ENCODE measurements around the gene C16orf95. TPM values are rescaled to one million over a fixed set of nuclear protein-coding genes. Genes with fewer than 3 reads are reported as not detected.

The C16orf95 gene
- polyA plus RNA-seq, 1 experiment, result 7.8 TPM

DNA sequence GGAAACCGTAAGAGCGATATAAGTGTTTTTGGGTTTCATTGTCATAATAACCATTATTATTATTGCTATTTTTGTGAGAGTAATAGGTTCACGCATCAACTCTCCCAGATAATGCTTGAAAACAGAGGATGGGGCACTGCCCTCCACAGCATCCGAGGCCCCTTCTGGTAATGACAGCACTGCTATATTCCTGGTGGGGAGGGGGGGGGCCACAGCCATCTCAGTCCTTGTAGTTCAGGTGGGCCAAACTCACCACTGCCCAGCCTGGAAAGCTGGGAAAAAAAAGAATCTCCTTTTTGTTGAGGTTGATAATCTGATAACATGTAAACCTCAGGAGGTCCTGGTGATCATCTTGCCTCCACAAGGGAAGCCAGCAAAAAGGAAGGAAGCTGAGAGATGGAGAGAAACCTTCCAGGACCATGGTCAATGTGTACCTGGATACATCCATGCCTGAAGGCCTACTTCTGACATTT, 706 bp downstream of the C16orf95 start:
- Histone ChIP-seq H3K4me3 (ENCODE audit: low read depth, low read length) (peak overlapping the region; percentile 95), H3K36me3 (ENCODE audit: control insufficient read depth, insufficient read depth, low read length) (no peaks in the 10 kb centered on the region; the same call in 1 of the 2 replicates), H3K27me3 (ENCODE audit: control insufficient read depth, insufficient read depth, low read length) (no peaks in the 10 kb centered on the region)
- TF ChIP-seq, protein P1, sequence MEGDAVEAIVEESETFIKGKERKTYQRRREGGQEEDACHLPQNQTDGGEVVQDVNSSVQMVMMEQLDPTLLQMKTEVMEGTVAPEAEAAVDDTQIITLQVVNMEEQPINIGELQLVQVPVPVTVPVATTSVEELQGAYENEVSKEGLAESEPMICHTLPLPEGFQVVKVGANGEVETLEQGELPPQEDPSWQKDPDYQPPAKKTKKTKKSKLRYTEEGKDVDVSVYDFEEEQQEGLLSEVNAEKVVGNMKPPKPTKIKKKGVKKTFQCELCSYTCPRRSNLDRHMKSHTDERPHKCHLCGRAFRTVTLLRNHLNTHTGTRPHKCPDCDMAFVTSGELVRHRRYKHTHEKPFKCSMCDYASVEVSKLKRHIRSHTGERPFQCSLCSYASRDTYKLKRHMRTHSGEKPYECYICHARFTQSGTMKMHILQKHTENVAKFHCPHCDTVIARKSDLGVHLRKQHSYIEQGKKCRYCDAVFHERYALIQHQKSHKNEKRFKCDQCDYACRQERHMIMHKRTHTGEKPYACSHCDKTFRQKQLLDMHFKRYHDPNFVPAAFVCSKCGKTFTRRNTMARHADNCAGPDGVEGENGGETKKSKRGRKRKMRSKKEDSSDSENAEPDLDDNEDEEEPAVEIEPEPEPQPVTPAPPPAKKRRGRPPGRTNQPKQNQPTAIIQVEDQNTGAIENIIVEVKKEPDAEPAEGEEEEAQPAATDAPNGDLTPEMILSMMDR (IDR thresholded peaks at IDR 0.05; ENCODE audit: insufficient read depth, low read depth, low read length), result no peak
- no peak for DNase-seq (ENCODE audit: low read depth)
- ChIA-PET POLR2A (no interaction called here), CTCF (interaction anchor here (1.0 to 1.1 kb wide), 2 partner anchors 10 to 320 kb away, joined by 5 to 6 read pairs; no protein-coding TSS in a partner anchor)

DNA sequence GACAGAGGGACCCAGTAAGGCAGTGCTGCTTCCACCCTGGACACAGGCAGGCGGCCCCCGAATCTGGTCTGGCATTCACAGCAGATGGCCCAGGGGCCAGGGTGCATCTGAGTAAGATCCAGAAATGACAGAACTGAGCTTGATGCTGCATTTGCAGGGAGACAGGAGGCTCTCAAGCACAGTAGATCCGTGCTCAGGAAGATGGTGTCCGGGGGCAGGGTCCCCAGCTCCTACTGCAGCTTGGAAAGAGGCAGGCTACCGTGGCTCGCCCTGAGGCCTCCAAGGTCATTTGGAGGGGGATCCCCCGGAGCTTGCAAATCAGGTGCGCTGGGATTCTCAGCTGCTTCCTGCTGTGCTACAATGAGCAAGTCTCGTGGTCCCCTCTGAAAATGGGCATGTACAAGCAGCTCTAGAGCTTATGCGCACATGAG, 2.2 kb downstream of the C16orf95 start:
- H3K27me3 ChIP-seq (ENCODE audit: control insufficient read depth, insufficient read depth, low read length), result no peaks in the 10 kb centered on the region
- ChIA-PET POLR2A (no interaction called here), CTCF (no interaction called here)
- TF ChIP-seq, protein P1 (IDR thresholded peaks at IDR 0.05; ENCODE audit: insufficient read depth, low read depth, low read length), result no peak
- no peak for DNase-seq (ENCODE audit: low read depth)
- no peaks in the 10 kb centered on the region for H3K36me3 ChIP-seq (ENCODE audit: control insufficient read depth, insufficient read depth, low read length)
- H3K4me3 ChIP-seq (ENCODE audit: low read depth, low read length), result no peak overlapping the region

DNA sequence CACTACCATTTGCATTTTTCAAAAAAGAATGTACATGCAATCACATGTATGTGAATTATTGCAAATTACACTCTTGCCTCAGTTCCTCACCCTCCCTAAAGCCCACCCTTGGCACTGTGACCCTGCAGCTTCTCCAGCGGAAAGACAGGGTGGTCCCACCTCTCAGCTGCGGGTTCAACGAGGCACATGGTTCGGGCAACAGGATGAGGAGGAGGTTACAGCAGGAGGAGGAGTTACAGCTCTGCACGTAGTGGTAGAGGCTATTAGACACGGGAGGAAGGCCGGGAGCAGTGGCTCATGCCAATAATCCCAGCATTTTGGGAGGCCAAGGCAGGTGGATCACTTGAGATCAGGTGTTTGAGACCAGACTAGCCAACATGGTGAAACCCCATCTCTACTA, 5.2 kb downstream of the C16orf95 start:
- CTCF ChIA-PET, result interaction anchor here (0.7 kb wide), 1 partner anchor 15 kb away, joined by 3 read pairs; no protein-coding TSS in a partner anchor
- Histone ChIP-seq H3K4me3 (ENCODE audit: low read depth, low read length) (no peak overlapping the region), H3K36me3 (ENCODE audit: control insufficient read depth, insufficient read depth, low read length) (no peaks in the 10 kb centered on the region), H3K27me3 (ENCODE audit: control insufficient read depth, insufficient read depth, low read length) (no peaks in the 10 kb centered on the region)
- POLR2A ChIA-PET, result no interaction called here
- TF ChIP-seq, protein P1 (IDR thresholded peaks at IDR 0.05; ENCODE audit: insufficient read depth, low read depth, low read length), result no peak
- DNase-seq (ENCODE audit: low read depth), result no peak

DNA sequence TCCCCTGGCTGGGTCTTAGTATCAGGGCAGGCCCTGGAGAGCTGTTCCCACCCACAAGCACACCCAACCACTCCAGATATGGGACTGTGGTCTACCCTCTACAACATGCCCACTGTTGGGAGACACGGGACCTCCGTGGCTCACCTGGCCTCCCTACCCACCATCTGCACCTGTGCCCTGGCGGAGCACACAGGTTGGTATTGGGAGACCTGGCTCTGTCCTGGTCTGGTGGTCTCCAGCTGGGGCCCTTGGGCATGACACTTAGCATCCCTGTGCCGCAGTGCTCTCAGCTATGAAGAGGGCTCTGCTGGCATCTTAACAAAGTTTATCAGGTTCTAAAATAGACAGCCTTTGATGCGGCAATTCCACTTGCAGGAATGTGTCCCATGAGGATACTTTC, 5.8 kb downstream of the C16orf95 start:
- ChIA-PET POLR2A (no interaction called here), CTCF (no interaction called here)
- Histone ChIP-seq H3K36me3 (ENCODE audit: control insufficient read depth, insufficient read depth, low read length) (no peaks in the 10 kb centered on the region), H3K27me3 (ENCODE audit: control insufficient read depth, insufficient read depth, low read length) (no peaks in the 10 kb centered on the region), H3K4me3 (ENCODE audit: low read depth, low read length) (no peak overlapping the region)
- no peak for DNase-seq (ENCODE audit: low read depth)
- TF ChIP-seq, protein P1 (IDR thresholded peaks at IDR 0.05; ENCODE audit: insufficient read depth, low read depth, low read length), result no peak

DNA sequence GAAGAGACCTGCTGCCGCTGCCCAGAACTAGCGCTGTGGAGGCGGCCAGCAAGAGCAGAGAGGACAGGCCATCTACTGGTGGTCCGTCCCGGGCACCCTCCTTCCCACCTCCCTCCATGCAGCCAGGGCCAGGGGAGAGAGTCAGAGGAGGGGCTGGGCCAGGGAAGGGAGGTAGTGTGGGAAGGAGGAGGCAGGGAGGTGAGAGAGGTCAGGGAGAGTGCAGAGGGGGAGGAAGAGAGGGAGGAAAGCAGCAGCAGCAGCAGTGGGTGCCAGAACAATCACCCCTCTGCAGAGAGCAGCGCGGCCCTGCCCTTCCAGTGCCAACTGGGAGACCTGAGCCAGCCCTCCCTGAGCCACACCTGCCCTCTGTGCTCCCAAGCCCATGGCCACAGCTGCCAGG, 6.6 kb downstream of the C16orf95 start:
- no peaks in the 10 kb centered on the region for H3K36me3 ChIP-seq (ENCODE audit: control insufficient read depth, insufficient read depth, low read length)
- CTCF ChIA-PET, result no interaction called here
- DNase-seq (ENCODE audit: low read depth), result no peak
- TF ChIP-seq, protein P1 (IDR thresholded peaks at IDR 0.05; ENCODE audit: insufficient read depth, low read depth, low read length), result no peak
- POLR2A ChIA-PET, result no interaction called here
- no peaks in the 10 kb centered on the region for H3K27me3 ChIP-seq (ENCODE audit: control insufficient read depth, insufficient read depth, low read length)
- H3K4me3 ChIP-seq (ENCODE audit: low read depth, low read length), result no peak overlapping the region
